Measurements from ENCODE around the gene KIRREL1.

KIRREL1 gene

GRCh38 chr1:157993147-157993917 is at the start of gene KIRREL1:
TSS of gene KIRREL1 (plus strand) at chr1:157993645. CDS start at chr1:157993677, 32 bp downstream.
- DNase-seq: peak; percentile 68

GRCh38 chr1:157944663-157945280 is 48.7 kb upstream of the KIRREL1 start:
- DNase-seq: no peak

GRCh38 chr1:157948312-157949073 is 45.0 kb upstream of the KIRREL1 start:
- DNase-seq: peak; percentile 60

DNA sequence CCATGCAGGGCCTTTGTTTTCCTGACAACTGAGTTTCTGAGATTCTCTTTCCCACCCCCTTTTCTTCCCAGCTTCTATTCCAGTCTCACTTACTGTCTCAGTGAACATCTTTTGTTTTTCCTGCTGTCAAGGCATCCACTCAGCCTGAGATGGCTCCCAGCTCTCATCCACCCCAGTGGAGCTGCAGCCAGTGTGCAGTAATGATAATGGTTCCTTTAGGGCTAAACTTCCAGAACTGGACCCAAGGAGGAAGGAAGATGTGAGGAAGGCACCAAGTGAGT is 44.4 kb upstream of the KIRREL1 start:
- DNase-seq: no peak

DNA sequence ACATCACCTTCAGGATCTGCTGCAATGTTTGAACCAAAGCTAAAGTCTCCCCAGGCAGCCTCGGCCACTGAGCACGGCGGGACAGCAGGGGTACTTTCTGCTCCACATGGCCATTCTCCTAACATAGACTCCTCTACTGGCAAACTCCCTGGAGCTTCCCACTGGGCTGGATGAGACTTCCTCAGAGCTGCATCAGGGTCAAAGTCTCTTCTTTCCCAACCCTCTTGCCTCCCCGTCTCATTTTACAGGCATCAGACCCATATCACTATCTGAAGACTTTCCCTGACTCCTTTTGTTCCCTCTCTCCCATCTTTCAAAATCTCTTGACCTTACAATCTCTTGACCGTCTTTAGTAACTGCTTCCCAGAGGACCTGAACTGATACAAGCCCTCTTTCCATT is 42.2 kb upstream of the KIRREL1 start:
- no peak for DNase-seq

DNA sequence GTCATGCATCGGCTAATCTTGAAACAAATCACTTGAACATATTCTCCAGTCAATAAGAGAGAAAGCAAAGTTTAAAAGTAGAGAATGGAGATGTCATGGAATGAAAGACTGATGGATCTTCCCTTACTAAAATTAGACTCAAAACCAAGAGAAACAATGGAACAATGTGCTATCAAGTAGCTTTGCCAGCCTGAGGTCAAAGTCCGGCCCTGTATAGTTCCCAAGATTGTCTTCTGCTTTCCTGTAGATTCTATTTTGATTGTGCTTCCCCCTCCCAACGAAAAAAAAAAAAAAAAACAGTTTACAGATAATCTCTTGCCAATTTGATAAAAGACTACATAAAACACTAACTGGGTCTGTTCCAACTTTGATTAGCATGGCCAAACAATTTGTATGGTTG is 40.8 kb upstream of the KIRREL1 start:
- DNase-seq: no peak

GRCh38 chr1:157955221-157955620 is 38.2 kb upstream of the KIRREL1 start:
- no peak for DNase-seq

GRCh38 chr1:157955857-157956256 is 37.6 kb upstream of the KIRREL1 start:
- peak; percentile 8 for DNase-seq

DNA sequence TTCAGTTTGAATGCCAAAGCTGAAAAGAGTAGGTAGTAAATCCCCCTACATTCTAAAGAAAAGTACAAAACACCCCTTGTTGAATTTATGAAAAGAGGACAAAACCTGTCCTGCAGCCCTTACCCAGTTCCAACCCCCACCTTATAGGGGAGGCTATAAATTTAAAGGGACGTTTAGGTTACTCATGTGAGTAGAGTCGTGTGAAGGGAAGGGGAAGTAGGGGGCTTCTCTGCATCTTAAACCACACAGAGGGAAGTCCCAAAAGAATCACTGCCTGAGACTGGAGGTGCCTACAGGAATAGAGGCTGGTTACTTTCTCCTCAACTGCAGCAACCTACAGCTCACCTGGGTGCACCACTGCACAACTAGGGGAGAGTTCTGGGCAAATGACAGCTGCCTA is 36.7 kb upstream of the KIRREL1 start:
- no peak for DNase-seq

GRCh38 chr1:157958263-157958662 is 35.2 kb upstream of the KIRREL1 start:
- DNase-seq: no peak

- no peak for DNase-seq
Observed at GRCh38 chr1:157959750-157960149, 33.7 kb upstream of the KIRREL1 start.

DNA sequence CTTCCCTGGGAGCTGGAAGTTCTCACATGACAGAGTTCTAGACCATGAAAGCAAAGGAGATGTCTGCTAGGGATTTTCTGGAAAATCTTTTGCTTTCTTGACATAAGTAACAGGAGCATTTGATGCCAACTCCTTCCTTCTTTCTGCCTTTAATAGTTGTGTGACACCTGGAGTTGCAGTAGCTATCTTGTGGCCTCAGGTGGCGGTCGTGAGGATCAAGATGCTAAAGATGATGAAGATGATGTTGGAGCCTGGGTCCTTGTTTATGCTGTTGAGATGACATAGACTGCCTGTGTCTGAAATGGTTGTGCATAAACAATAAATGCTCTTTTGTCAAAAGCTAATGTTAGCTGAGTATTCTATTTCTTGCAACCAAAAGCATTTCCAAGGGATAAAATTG is 32.7 kb upstream of the KIRREL1 start:
- DNase-seq: no peak

GRCh38 chr1:157961805-157962762 is 31.4 kb upstream of the KIRREL1 start:
- no peak for DNase-seq

DNA sequence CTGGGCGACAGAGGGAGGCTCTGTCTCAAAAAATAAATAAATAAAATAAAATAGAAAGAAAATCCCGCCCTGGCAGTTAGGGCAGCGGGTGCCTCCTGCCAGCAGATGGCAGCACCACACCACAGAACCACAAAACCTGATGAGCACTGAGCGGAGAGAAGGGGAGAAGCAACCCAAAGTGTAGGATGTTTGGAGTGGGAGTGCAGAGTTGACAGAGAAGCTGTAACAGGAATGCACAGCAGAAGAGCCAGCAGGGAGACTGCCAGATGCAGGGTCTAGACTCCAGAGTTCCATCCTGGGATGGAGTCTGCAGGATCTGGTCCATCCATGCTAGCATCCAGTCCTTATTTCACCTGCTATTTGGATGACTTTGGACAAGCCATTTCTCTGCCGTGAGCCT is 29.7 kb upstream of the KIRREL1 start:
- DNase-seq: peak; percentile 40

DNA sequence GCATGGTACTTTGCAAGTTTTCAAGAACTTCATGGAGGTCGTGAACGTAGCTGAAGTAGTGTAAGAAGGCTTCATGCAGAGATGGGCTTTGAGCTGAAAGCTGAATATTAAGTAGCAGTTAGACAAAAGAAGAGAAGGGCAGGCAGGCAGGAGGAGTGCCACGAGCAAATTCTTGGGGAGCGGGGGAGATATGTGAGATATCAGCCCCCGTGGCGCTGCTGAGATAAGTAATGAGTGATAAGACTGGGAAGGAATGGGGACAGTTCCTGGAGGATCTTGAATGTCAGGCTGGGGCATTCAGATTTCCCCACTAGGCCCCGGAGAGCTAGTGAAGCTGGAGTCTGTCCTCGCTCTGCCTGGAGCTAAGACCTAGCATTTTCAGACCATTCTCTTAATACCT is 27.9 kb upstream of the KIRREL1 start:
- no peak for DNase-seq

DNA sequence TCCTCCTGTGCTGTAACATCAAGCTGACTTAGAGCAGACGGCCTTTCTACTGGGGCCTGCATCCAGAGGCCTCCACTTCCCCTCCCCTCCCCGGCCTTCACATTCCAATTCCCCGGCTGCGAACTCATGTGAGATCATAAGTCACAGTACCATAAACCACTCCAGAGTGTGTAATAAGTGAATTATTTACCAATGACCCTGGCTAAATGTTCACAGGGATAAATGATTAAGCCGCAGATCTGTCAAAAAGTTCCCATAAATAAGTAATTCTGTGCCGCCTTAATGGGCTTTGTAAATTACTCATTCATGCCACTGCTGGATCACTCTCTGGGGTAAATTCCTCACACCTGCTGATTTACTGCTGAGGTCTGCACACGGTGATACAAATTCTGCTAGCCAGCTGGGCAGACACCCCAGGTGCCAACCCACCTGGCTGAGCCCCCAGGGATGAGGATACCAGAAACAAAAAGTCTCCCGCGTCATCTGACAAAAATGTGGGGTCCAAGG is 27.4 kb upstream of the KIRREL1 start:
- no peak for DNase-seq

GRCh38 chr1:157967205-157967604 is 26.2 kb upstream of the KIRREL1 start:
- DNase-seq: no peak

DNA sequence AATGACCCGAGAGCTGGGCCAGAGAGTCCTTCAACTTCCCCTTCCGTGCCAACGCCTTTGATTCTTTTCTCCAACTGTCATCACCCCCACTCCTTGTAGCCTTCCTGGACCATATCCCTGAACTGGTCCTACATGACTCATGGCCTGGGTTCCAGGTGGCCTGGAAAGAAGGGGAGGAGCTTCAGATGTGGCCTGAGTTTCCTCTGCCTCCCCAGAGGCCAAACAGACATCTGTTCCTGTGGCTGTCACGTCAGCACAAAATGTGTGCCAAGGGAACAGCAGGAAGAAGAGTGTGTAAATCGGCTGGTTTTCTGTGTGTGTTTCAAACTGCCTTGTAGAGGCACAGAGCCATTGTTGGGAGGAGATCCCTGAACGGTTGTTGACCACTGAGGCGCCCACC is 24.9 kb upstream of the KIRREL1 start:
- DNase-seq: no peak

DNA sequence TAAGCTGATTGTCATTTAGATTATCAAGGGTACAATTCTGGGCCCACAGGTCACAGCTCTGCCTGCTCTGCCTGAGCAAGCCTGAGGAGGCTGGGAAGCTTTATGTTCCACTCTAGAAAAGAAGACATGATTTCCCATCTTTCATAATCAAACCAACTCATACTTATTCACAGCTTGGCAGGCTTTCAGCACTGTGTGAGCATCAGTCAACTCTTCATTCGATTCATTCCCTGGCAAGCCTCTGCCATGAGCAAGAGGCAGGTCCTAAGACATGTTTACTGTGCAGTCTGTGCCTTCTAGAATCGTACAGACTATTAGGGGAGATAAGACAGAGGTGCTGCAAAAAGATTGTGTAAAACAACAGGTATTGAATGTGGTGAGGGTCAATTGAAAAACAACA is 24.5 kb upstream of the KIRREL1 start:
- no peak for DNase-seq

DNA sequence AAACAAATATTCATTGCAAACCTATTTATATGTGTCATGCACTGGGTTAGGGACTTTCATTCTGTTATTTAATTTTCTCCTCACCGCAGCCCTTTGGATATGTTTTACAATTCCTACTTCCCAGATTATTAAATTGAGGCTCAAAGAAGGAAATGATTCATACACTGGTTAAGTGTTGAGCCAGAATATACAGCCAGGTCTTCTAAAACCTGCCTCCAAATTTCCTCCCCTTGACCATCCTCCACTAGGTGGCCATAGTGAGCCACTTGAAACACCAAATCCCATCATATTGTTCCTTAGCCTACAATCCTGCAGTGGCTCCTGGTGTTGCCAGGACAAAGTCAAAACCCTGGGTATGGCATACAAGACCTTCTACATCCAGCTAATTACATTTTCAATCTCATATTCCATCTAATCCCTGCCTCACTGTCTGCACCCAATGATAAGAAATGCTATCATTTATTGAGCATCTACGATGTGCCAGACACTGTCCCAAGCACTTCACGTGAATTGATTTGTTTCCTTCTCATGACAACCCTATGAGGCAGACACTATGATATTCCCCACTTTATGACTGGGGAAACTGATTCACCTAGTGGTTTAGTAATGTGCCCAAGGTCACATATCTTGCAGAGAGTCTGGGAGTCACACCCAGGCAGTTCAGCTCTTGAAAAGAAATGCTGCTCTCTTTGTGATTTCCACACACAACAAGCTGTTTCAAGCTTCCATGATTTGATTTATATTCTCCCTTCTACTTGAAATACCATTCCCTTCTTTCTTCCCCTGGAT is 23.6 kb upstream of the KIRREL1 start:
- peak; percentile 22 for DNase-seq

GRCh38 chr1:157971769-157972168 is 21.7 kb upstream of the KIRREL1 start:
- DNase-seq: no peak

All from GDM1 (cell line).